ENCODE measurements around the gene CARD11.
A peak's percentile ranks its signal among the peaks of the same experiment; 100 is the strongest.

CARD11 gene

GRCh38 chr7:3020416-3020815 is 23.3 kb downstream of the CARD11 start:
- DNase-seq (ENCODE audit: low spot score): no peak

- no peak for DNase-seq (ENCODE audit: low spot score)
Observed at GRCh38 chr7:3019801-3020200, 23.9 kb downstream of the CARD11 start.

GRCh38 chr7:3013975-3014792 is 29.5 kb downstream of the CARD11 start:
- no peak for DNase-seq (ENCODE audit: low spot score)

DNA sequence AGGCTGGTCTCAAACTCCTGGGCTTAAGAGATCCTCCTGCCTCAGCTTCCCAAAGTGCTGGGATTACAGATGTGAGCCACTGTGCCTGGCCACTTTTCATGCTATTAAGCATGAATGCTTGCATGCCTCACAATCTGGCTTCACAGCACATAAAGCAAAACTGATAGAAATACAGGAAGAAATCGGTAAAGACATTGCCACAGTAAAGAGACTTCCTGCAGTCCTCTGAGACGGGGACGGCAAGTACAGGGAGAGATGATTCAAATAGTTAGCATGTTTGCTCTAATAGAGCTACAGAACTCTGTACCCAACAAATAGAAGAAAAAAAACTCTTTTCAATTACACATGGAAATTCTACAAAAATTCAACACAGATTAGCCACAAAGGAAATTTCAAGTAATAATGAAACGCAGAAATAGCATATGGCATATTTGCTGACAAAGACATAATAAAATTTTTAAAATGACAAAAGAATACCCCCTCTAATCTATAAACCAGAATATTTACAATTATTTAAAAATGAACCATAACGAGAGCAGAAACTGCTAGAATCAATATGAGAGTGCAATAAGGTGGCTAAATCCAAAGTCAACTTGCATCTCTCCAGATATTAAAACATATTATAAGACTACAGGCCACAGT is 32.3 kb downstream of the CARD11 start:
- no peak for DNase-seq (ENCODE audit: low spot score)

- no peak for DNase-seq (ENCODE audit: low spot score)
Observed at GRCh38 chr7:3010161-3010560, 33.5 kb downstream of the CARD11 start.

- DNase-seq (ENCODE audit: low spot score): no peak
Observed at GRCh38 chr7:3009086-3009485, 34.6 kb downstream of the CARD11 start.

- DNase-seq (ENCODE audit: low spot score): no peak
Observed at GRCh38 chr7:3008386-3008785, 35.3 kb downstream of the CARD11 start.

- no peak for DNase-seq (ENCODE audit: low spot score)
Observed at GRCh38 chr7:3007696-3008095, 36.0 kb downstream of the CARD11 start.

- no peak for DNase-seq (ENCODE audit: low spot score)
Observed at GRCh38 chr7:3005257-3005656, 38.4 kb downstream of the CARD11 start.

GRCh38 chr7:3003936-3004335 is 39.7 kb downstream of the CARD11 start:
- no peak for DNase-seq (ENCODE audit: low spot score)

- DNase-seq (ENCODE audit: low spot score): no peak
Observed at GRCh38 chr7:3002631-3003030, 41.0 kb downstream of the CARD11 start.

DNA sequence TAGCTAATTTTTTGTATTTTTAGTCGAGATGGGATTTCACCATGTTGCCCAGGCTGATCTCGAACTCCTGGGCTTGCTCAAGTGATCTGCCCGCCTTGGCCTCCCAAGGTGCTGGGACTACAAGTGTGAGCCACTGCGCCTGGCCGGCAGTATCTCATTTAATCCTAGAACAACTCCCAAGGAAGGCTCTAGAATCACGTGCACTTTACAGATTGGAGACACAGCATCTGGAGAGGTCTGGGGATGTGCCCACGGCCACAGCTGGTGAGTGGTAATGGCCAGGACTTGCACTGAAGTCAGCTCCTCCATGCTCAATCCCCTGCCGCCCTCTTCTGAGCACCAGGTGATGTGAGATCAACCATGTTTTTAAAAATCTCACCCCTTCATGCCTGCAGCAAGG is 43.1 kb downstream of the CARD11 start:
- no peak for DNase-seq (ENCODE audit: low spot score)

DNA sequence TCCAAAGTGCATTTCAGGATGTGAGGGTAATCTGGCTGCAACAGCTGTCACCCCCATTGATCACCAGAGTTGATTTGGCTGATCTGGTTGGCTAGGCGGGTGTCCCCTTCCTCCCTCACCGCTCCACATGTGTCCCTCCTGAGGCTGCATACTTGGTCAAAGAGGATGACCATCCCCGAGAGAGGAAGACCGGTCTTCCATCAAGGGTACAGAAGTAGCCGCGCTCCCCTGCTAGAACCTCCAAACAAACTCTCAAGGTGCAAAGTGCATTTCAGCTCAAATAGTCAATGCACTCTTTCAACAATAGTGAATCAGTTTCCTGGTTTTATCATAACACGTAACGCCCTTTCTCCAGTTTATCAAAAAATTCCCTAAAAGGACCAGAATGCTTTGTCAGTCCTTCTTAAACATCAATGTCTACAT is 44.6 kb downstream of the CARD11 start:
- DNase-seq (ENCODE audit: low spot score): no peak

DNA sequence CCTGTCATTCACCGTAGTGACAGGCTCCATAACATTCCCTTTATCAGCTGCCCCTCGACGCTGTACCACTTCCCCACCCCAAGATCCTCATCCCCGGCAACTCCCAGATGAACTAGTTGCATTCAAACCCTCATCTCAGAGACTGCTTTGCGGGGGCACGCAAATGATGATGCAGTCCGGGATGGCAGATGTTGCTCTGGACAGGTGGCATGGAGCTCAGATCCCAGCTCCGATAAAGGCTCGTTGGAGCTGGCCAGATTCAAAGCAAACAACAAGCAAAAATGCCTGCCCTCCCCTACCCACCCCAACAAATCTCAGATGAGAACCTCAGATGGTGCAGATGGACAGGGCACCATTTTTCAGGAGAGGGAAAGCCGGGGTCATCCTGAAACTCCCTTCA is 46.7 kb downstream of the CARD11 start:
- no peak for DNase-seq (ENCODE audit: low spot score)

- DNase-seq (ENCODE audit: low spot score): no peak
Observed at GRCh38 chr7:2996141-2996540, 47.5 kb downstream of the CARD11 start.

DNA sequence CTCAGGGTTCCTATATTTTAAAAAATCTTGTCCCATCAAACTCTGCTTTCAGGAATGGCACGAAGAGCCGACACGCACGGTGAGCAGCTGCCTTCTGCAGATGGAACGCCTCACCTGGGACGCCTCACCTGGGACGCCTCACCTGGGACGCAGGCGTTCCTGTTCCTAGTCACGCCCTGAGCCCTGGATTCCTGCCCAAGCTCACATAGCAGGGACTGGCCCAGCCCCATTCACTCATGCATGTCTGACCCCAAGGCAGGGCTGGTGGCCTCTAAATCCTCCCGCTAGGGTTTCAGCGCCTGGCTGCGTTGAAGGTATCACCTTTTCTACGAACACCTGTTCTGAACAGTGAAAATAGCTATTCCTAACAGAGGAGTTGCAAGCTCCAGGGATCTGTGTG is 49.8 kb downstream of the CARD11 start:
- no peak for DNase-seq (ENCODE audit: low spot score)

- DNase-seq (ENCODE audit: low spot score): no peak
Observed at GRCh38 chr7:2993396-2993795, 50.3 kb downstream of the CARD11 start.

DNA sequence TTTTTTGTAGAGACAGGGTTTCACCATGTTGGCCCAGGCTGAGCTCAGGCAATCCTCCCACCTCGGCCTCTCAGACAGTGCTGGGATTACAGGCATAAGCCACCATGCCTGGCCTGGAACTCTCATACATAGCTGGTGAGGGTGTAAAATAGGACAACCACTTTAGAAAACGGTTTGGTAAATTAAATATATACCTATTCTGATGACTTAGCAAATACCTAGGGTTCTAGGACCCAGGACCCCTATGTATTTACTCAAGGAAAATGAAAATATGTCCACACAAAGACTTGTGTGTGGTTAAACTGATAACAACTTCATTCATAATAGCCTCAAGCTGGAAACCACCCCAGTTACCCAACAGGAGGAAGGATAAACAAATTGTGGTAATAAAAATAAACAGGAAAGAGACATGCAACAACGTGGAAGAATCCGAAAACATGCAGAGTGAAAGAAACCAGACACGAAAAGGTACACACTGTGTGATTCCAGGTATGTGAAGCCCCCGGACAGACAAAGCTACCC is 52.7 kb downstream of the CARD11 start:
- no peak for DNase-seq (ENCODE audit: low spot score)

- DNase-seq (ENCODE audit: low spot score): no peak
Observed at GRCh38 chr7:2986561-2986960, 57.1 kb downstream of the CARD11 start.

DNA sequence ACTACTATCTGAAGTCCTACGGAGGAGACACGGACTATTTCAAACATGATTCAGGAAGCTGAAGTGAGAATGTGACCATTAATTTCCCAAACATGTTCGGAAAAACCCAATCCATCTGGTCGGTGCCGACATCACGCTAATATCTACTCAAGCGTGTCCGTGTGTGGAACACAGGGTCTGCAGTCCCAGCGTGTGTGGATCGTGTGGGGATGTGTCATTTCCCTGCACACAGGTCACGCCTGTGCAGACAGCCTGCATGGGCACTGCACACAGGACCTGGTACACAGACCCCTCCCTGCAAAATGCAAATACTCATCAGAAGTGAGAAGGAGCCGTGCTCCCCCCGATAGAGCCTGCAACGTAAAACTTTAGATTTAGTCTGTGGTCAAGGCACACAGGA is 57.8 kb downstream of the CARD11 start:
- no peak for DNase-seq (ENCODE audit: low spot score)

DNA sequence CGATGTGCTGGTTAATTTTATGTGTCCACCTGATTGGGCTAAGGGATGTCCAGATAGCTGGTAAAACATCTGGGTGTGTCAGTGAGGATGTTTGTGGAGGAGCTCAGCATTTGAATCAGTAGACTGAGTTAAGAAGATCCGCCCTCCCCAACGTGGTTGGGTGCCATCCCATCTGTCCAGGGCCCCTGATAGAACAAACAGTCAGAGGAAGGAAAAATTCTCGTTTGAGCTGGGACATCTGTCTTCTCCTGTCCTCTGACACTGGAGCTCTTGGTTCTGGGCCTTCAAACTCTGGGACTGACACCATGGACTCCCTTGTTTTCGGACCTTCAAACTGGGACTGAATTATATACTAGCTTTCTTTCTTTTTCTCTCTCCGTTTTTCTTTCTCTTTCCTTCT is 59.6 kb downstream of the CARD11 start:
- no peak for DNase-seq (ENCODE audit: low spot score)

DNA sequence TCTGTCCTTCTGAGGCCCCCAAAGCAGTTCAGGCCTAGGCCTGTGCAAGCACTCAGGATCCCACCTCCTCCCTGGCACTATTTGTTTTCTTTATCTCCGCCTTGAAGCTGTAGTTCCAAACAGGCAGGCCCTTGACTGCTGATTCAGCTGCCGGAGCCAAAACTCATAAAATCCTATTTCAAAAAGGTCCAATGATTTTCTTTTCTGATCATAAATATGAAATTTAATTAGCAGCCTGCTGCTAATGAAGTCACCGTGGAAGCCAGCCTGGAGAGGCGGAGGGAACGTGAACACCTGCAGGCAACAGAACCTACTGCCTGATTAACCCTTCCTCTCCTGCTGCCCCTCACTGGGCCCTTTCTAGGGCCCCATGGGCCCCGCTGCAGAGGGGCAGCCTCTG is 60.1 kb downstream of the CARD11 start:
- DNase-seq (ENCODE audit: low spot score): peak; percentile 5

GRCh38 chr7:2982831-2983230 is 60.8 kb downstream of the CARD11 start:
- DNase-seq (ENCODE audit: low spot score): peak; percentile 4

- peak; percentile 5 for DNase-seq (ENCODE audit: low spot score)
Observed at GRCh38 chr7:2982401-2982800, 61.3 kb downstream of the CARD11 start.

Data from AG20443 (cell line).